Kidney tubule cell (primary cell): Measurements from ENCODE around the gene PDE3A.
"Not testable (repeated sequence)": the region's sequence is repeated elsewhere in the genome, so short reads cannot be mapped to it uniquely, and the experiment has no call there.

ENCODE experiments used
- DNase-seq: peaks from one replicate; pipeline ENCODE4 v3.0.0-alpha.2; 2018; ENCODE audit warnings: low spot score

Gene PDE3A

DNA sequence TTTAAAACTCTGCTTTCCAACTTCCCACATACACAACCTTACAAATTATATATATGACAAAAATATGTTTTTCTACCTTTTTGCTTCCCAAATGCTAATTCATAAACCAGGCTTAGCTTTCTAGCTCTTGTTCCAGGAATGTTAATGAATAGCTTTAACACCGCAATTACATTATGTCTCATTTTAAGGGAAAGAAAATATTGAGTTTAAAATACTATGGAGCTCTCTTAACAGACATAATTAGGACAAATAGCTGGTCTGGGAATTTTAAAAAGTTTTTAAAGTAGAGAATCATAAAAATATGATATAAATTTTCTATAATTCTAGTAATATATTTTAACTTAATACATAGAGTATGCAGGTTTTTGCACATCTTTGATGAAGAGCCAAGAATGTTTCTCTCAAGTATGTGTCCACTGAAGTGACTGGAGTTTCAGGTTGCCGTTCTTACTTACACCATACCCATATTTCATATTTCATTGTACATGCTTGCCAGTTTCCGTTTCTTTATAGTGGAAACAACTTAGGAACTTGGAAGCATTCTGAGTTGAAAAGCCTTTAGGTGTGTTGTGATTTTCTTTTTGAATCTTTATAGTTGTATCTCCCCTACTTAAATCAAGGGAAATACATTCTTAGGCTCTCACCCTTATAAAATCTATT, 236.2 kb downstream of the PDE3A start:
- DNase-seq, result no peak

- DNase-seq, result not testable (repeated sequence)
Measured at GRCh38 chr12:20615020-20615419, 246.7 kb downstream of the PDE3A start.

DNA sequence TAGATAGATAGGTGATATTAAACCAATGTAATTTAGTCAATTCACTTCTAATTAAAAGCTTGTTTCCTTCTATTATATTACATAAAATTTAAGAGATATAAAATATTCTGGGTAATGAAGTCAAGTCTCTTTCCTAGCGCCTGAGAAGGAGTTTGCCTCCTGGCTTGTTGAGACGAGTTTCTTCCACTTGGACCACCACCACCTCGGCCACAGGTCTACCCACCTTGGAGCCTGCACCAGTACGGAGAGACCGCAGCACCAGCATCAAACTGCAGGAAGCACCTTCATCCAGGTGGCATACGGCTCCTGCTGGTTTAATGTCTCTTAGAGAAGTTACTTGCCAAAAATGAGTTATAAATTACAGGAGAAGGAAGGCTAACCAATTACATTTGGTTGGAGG, 247.8 kb downstream of the PDE3A start:
- DNase-seq, result no peak

DNA sequence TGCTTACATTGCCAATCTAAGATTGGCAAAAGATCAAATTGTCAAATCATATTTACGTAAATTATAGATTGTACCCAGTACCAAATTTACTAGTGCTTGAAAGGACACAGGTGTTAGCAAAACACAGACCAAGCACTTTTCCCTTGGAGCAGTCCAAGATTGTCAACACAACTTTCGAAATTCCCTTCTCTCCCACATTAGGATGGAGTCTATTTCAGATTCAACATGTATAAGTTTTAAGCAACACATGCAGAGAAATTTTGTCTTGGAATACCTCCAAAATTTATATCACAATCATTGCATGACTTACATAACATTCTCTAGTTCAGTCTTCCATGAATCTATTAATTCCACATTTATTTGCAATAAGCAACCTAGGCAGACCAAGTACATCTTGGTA, 251.9 kb downstream of the PDE3A start:
- no peak for DNase-seq

DNA sequence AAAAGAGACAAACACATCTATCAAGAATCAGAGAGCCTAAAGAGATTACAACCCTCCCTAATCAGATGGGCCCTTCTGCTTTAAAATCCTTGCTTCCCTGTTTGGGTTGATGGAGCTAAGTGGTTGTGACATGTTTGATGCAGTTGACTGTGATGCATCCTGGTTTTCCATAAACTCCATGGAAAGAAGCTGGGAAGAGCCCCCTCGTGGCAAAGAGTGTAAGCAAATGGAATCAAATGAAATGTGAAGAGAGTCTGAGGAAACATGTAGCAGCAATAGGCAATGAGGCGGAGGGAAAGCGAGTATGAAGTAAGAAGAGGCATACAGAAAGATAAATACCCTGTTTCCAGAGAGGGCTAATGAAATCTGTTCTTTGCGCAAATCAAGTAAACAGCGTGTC, 256.4 kb downstream of the PDE3A start:
- DNase-seq, result peak; percentile 49

GRCh38 chr12:20625531-20625930, 257.2 kb downstream of the PDE3A start:
- DNase-seq, result no peak

DNA sequence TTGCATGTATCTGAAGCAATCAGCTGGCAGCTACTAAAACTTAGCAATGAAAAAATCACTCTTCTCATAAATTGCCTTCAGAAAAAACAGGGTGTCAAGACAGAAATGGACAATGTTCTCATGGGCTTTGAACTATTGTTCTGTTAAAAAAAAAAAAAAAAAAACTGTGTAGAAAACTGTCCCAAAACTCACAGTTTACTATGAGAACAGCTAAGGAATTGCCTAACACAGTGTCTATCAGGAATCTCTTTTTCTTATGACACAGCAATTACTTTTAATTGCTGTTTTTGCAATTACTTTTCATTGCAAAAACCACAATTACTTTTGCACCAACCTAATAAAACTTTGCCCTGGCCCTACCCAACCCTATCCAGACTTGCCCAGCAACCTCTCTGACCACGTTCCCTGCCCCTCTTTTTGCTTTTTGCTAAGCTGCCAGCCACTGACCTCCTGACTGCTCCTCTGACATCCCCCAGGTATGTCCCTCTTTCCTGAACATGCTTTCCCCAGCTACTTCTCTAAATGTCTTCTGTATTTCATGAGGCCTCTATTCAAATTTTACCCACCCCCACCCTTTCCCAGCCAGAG, 258.8 kb downstream of the PDE3A start:
- DNase-seq, result no peak

DNA sequence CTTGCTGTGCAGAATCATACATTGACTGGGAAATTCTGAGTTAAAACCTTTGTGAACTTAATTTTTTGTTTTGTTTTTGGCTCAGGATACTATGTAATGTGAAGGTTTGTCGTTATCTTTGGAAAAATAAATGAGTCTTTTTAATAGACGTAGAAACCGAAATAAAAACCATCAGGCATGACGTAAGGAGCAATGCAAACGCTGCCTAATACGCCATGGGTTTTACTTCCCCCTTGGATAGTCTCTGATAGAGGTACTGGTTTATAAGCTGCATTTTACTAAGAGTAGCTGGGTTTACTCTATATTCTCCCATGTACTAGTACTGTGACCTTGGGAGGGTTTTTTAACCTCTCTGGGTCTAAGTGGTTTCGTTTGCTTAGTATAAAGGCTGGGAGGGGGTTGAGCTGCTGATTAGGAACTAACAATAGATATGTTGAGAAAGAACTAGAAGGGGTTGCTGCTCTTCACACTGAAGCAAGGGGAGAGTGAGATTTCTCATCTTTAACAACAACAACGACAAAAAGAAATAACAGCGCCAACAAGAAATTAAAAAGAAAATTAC, 260.0 kb downstream of the PDE3A start:
- no peak for DNase-seq

GRCh38 chr12:20628999-20629398, 260.7 kb downstream of the PDE3A start:
- DNase-seq, result no peak

DNA sequence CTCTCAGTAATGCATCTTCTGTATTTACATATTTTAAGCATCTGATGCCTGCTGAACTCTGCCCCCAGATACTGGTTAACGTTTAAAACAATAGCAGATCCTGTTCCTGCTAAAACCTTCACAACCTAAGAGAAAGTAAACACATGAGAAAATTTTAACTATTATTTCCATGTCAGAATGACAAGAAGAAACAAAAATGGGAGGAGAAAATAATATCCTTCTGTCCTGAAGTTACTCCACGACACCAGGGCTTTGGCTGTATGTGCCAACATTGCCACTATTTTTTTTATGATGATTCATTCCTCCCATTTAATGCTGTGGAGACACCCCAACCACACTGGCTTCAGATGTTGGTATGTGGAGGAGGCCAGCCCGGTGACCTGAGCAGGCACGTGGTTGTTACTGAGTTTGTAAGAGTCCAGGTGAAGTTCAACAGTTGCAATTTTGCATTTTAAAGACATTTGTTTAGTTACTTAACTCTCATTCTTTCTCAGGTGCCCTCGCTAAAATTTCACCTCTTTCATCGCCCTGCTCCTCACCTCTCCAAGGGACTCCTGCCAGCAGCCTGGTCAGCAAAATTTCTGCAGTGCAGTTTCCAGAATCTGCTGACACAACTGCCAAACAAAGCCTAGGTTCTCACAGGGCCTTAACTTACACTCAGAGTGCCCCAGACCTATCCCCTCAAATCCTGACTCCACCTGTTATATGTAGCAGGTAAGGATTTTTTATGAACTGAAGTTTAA, 261.2 kb downstream of the PDE3A start:
- DNase-seq, result peak; percentile 70

DNA sequence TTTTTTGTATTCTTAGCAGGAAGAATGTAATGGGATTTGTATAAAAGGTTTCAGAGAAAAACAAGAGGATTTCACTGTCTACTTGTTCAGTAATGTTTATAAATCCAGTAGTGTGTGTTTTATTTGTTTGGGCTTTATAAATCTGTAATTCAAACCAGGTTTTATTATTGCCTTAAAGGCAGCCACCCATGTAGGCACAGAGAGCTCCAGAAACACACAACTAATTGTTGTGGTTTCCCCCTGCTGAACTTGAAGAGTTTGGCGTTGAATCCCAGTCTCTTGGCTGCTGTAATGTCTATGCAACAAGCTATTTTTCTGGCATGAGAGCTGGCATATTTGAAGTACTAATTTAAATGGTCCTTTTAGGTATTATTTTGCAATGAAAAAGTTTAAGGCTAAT, 263.4 kb downstream of the PDE3A start:
- DNase-seq, result peak; percentile 22

GRCh38 chr12:20641106-20641505, 272.8 kb downstream of the PDE3A start:
- no peak for DNase-seq

- no peak for DNase-seq
Measured at GRCh38 chr12:20643822-20644221, 275.5 kb downstream of the PDE3A start.

DNA sequence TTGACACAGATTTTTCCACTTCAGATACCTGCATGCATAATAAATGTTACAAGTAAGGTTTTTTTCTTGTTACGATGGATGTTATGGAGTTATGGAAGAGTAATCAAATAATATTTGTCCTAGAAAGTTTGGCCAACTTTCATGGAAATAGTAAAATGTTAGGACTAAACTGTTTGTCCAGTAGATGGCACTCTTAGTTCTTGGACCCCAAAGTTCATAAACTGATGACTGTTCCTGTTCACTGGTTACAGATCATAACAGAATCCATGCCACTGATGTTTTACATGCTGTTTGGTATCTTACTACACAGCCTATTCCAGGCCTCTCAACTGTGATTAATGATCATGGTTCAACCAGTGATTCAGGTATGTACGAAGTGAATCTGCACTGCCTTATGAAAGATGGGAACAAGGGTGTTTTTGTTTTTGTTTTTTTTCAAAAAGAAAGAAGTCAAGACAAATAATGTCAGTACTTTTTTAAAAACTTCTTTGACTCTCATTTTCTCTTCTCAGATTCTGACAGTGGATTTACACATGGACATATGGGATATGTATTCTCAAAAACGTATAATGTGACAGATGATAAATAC, 278.0 kb downstream of the PDE3A start:
- DNase-seq, result peak; percentile 42

DNA sequence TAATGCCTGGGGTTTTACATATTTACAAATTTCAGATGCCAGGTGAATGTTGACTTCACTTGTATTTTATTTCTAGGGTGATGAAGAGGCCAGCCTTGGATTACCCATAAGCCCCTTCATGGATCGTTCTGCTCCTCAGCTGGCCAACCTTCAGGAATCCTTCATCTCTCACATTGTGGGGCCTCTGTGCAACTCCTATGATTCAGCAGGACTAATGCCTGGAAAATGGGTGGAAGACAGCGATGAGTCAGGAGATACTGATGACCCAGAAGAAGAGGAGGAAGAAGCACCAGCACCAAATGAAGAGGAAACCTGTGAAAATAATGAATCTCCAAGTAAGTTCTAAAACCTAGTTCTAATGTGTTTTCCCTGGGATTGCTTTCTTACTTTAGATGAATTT, 285.5 kb downstream of the PDE3A start:
- peak; percentile 12 for DNase-seq

- no peak for DNase-seq
Measured at GRCh38 chr12:20656600-20656999, 288.3 kb downstream of the PDE3A start.

- no peak for DNase-seq
Measured at GRCh38 chr12:20657496-20657895, 289.2 kb downstream of the PDE3A start.

- DNase-seq, result no peak
Measured at GRCh38 chr12:20681334-20681733, 313.0 kb downstream of the PDE3A start.

- DNase-seq, result no peak
Measured at GRCh38 chr12:20695232-20695631, 326.9 kb downstream of the PDE3A start, which contains the start of gene SLCO1C1. TSS of gene SLCO1C1 (plus strand) at chr12:20695332. CDS start at chr12:20699577, 4,245 bp downstream.

- DNase-seq, result no peak
Measured at GRCh38 chr12:20696181-20696905, 328.0 kb downstream of the PDE3A start.

GRCh38 chr12:20701106-20701505, 332.8 kb downstream of the PDE3A start:
- no peak for DNase-seq

DNA sequence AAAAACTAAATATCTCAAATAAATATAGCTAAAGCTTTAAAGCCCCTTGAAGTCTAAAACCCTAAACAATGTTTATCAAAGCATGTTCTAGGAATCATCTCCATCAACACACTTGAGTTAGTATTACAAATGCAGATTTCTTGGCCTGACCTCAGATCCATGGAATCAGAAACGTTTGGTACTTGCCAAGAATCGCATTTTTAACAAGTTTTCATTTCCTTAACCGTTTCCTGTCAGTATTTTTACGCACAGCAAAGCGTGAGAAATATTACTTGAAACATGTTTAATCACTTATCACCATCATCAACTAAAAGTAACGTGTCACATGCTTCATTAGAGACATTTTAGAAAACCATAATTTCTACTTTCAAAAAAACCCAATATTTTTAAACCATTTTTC, 336.5 kb downstream of the PDE3A start:
- no peak for DNase-seq
